HCT116 (cell line): ENCODE results near the gene BAIAP2. TPM values are rescaled to one million over a fixed set of nuclear protein-coding genes. Genes with fewer than 3 reads are reported as not detected.

Experiments
- ATAC-seq: fragments of 200-7000 bp; cut with Tn5 transposase; 2 replicates; pipeline ENCODE4 v1.9.1; 2020; ENCODE audit warnings: mild to moderate bottlenecking, moderate library complexity
- BruUV-seq: library from RNA; stranded (reverse); fragments of 400-500 nt; replicated peaks from 2 replicates; lab custom pipeline; 2021; lab: Mats Ljungman, UMichigan
- CTCF ChIA-PET: fragments of 300-600 bp; sonication (Branson Sonifier 250); formaldehyde crosslinking; loops from one replicate; lab custom pipeline; 2021; ENCODE audit warnings: antibody characterized with exemption; lab: Charles Lee
- POLR2A ChIA-PET: fragments of 300-600, 350-600 bp; sonication (Branson Sonifier 250); formaldehyde crosslinking; loops from one replicate; lab custom pipeline; 2021; ENCODE audit warnings: antibody characterized with exemption; lab: Charles Lee
- RAD21 ChIA-PET, 2 experiments: fragments of 300-600 bp; sonication (Branson Sonifier 250); formaldehyde crosslinking; loops; one replicate each; lab custom pipeline; 2023; ENCODE audit warnings: low total read pairs in 2 of 2; ENCODE audit not compliant: uncharacterized antibody in 2 of 2, unreplicated experiment in 2 of 2, low non-redundant PET in 1 of 2; lab: Charles Lee
- DNase-seq: peaks from one replicate; pipeline ENCODE4 v3.0.0-alpha.2; 2010; ENCODE audit warnings: low read depth, low spot score
- H2AFZ ChIP-seq: fragments of 200-600 bp; shearing (Covaris generic), sonication (generic); 2 replicates; pipeline ENCODE4 v1.6.1; 2017; ENCODE audit warnings: low read depth, mixed run types, mixed read lengths, antibody characterized with exemption, low read length; ENCODE audit not compliant: poor library complexity, severe bottlenecking
- H3K27ac ChIP-seq: 2 replicates; pipeline ENCODE4 v1.5.1; 2012; ENCODE audit warnings: low read depth, low read length
- H3K27me3 ChIP-seq: fragments of 200-600 bp; sonication (generic); 2 replicates; pipeline ENCODE4 v1.6.1; 2016; ENCODE audit warnings: mixed run types, low read length, mixed read lengths; ENCODE audit not compliant: insufficient read depth
- H3K36me3 ChIP-seq, 2 experiments: fragments of 200-500 bp in 1 of 2; fragments of 200-600 bp in 1 of 2; sonication (Bioruptor generic) in 1 of 2; sonication (generic) in 1 of 2; 2 replicates each; pipeline versions ENCODE4 v1.5.1 to v1.6.1; 2014 to 2016; ENCODE audit warnings: low read length in 2 of 2, inconsistent platforms in 1 of 2, mixed read lengths in 1 of 2, mixed run types in 1 of 2; ENCODE audit not compliant: insufficient read depth in 2 of 2, control insufficient read depth in 1 of 2
- H3K4me1 ChIP-seq, 2 experiments: fragments of 200-600 bp in 1 of 2; sonication (generic) in 1 of 2; 2 replicates each; pipeline versions ENCODE4 v1.5.1 to v1.6.1; 2012 to 2017; ENCODE audit warnings: low read length in 2 of 2, inconsistent platforms in 1 of 2, mild to moderate bottlenecking in 1 of 2, mixed read lengths in 1 of 2, mixed run types in 1 of 2, moderate library complexity in 1 of 2; ENCODE audit not compliant: insufficient read depth in 2 of 2, control insufficient read depth in 1 of 2
- H3K4me2 ChIP-seq: fragments of 200-600 bp; sonication (generic); 2 replicates; pipeline ENCODE4 v1.6.1; 2017; ENCODE audit warnings: mixed run types, low read length, mixed read lengths
- H3K4me3 ChIP-seq, 2 experiments: fragments of 200-600 bp in 1 of 2; sonication (generic) in 1 of 2; replicated peaks in 1 of 2; 2 replicates each; pipeline ENCODE4 v1.5.1; 2011 to 2016; ENCODE audit warnings: low read length in 2 of 2, control low read depth in 1 of 2, low read depth in 1 of 2, mild to moderate bottlenecking in 1 of 2, mixed read lengths in 1 of 2, mixed run types in 1 of 2
- H3K79me2 ChIP-seq: fragments of 200-600 bp; sonication (generic); 2 replicates; pipeline ENCODE4 v1.6.1; 2017; ENCODE audit warnings: mild to moderate bottlenecking, mixed run types, low read length, moderate library complexity, mixed read lengths; ENCODE audit not compliant: insufficient read depth
- H3K9ac ChIP-seq: fragments of 200-600 bp; sonication (generic); 2 replicates; pipeline ENCODE4 v1.6.1; 2016; ENCODE audit warnings: low read length, mixed read lengths
- H3K9me2 ChIP-seq: fragments of 200-600 bp; sonication (generic), shearing (Covaris generic); 2 replicates; pipeline ENCODE4 v1.6.1; 2017; ENCODE audit warnings: mixed run types, mild to moderate bottlenecking, moderate library complexity; ENCODE audit not compliant: insufficient read depth
- H3K9me3 ChIP-seq, 2 experiments: fragments of 200-500 bp in 1 of 2; fragments of 200-600 bp in 1 of 2; sonication (Bioruptor generic) in 1 of 2; sonication (generic) in 1 of 2; 2 replicates each; pipeline ENCODE4 v1.6.1; 2014 to 2017; ENCODE audit warnings: low read length in 2 of 2, mixed read lengths in 2 of 2, inconsistent platforms in 1 of 2, low read depth in 1 of 2, mild to moderate bottlenecking in 1 of 2, mixed run types in 1 of 2, moderate library complexity in 1 of 2; ENCODE audit not compliant: control insufficient read depth in 1 of 2, insufficient read depth in 1 of 2
- H4K20me1 ChIP-seq: fragments of 200-600 bp; sonication (generic), shearing (Covaris generic); 2 replicates; pipeline ENCODE4 v1.6.1; 2017; ENCODE audit warnings: mixed run types, mild to moderate bottlenecking, moderate library complexity; ENCODE audit not compliant: insufficient read depth
- CEBPB ChIP-seq: IDR thresholded peaks from 2 replicates; pipeline ENCODE4 v1.6.1; 2012; ENCODE audit warnings: low read depth
- EZH2phosphoT487 ChIP-seq: fragments of 200-600 bp; IDR thresholded peaks from 2 replicates; pipeline ENCODE4 v1.6.1; 2018; ENCODE audit warnings: antibody characterized with exemption, borderline replicate concordance
- FOSL1 ChIP-seq: IDR thresholded peaks from 2 replicates; pipeline ENCODE4 v1.6.1; 2012; ENCODE audit warnings: low read depth
- POLR2AphosphoS5 ChIP-seq: IDR thresholded peaks from 2 replicates; pipeline ENCODE4 v1.6.1; 2011; ENCODE audit warnings: mild to moderate bottlenecking, low read depth, low read length, moderate library complexity
- SP1 ChIP-seq: IDR thresholded peaks from 2 replicates; pipeline ENCODE4 v1.6.1; 2012; ENCODE audit warnings: low read depth
- SRF ChIP-seq: IDR thresholded peaks from 2 replicates; pipeline ENCODE4 v1.6.1; 2012; ENCODE audit warnings: low read depth
- ZBTB33 ChIP-seq: IDR thresholded peaks from 2 replicates; pipeline ENCODE4 v1.6.1; 2011; ENCODE audit warnings: mild to moderate bottlenecking, low read length, moderate library complexity; ENCODE audit not compliant: insufficient replicate concordance; ENCODE audit errors: extremely low read depth
- intact Hi-C: fragments of 100-400 bp; cut with micrococcal nuclease; formaldehyde crosslinking; loops from 2 replicates; pipeline ENCODE4 v1.10.0; 2022
- total RNA-seq: library from RNA; stranded (reverse); gene quantifications from one replicate; pipeline ENCODE4 v1.2.1, GENCODE V29; 2021; ENCODE audit not compliant: unreplicated experiment
- TF ChIP-seq, protein P1 (sequence below): IDR thresholded peaks from 2 replicates; pipeline ENCODE4 v1.6.1; 2012
- TF ChIP-seq, protein P2 (sequence below): IDR thresholded peaks from 2 replicates; pipeline ENCODE4 v1.6.1; 2012

BAIAP2 gene
- total RNA-seq, 1 experiment from 2014 or later = 105 TPM

DNA sequence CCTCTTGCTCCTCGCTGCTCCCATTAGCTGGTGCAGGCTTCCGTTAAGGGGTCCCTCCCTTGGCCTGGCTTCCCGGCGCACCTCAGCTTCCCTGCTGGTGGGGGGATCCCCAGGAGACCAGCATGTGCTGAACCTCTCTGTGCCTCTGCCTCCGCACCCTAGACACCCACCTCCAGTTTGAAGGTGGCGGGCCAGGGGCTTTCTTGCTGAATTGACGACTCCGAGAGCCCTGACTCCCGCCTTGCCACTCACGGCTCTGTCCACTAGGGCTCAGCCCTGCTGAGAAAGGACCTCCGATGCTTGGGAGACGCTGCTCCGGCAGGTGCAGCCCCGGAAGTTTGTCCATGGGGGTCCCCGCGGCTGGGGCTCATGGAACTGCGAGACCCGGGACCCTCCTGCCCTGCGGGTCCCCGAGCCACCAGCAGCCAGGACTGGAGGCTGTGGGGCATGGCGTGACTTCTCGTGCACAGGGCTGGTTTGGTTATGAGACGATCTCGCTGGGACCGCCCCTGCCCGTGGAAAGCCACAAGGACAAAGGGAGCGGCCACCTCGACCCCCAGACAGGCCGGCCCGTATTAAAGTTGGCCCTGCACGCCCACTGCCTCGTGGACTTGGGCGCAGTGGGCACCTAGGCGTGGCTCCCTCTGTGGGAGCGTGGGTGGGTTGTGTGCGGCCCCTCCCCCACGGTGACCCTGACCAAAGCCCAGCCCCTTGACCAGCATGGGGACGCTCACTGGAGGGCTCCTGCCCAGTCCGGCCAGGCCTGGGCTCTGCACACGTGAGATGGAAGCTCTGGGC lies 35.2 kb upstream of the BAIAP2 start:
- Histone ChIP-seq H3K36me3 (peaks cover 24 to 36% of the 10 kb centered on the region in 2 experiments; a peak in 3 of 4 replicates), H3K27me3 (peaks cover 10% of the 10 kb centered on the region), H3K4me1 (peaks cover 8 to 16% of the 10 kb centered on the region in 2 experiments), H3K9ac (no peak overlapping the region), H2AFZ (no peak overlapping the region), H3K9me3 (no peaks in the 10 kb centered on the region), H3K4me2 (no peak overlapping the region), H3K79me2 (no peaks in the 10 kb centered on the region), H4K20me1 (no peaks in the 10 kb centered on the region), H3K9me2 (no peaks in the 10 kb centered on the region), H3K27ac (no peak overlapping the region), H3K4me3 (no peak overlapping the region)
- POLR2A ChIA-PET = no interaction called here
- no TSS peak for BruUV-seq
- TF ChIP-seq SP1 (no peak), ZBTB33 (no peak), FOSL1 (no peak), CEBPB (no peak), SRF (no peak), POLR2AphosphoS5 (no peak), EZH2phosphoT487 (no peak)
- TF ChIP-seq, protein P1, sequence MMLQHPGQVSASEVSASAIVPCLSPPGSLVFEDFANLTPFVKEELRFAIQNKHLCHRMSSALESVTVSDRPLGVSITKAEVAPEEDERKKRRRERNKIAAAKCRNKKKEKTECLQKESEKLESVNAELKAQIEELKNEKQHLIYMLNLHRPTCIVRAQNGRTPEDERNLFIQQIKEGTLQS = no peak
- TF ChIP-seq, protein P2, sequence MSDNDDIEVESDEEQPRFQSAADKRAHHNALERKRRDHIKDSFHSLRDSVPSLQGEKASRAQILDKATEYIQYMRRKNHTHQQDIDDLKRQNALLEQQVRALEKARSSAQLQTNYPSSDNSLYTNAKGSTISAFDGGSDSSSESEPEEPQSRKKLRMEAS = no peak
- RAD21 ChIA-PET = no interaction called here
- DNase-seq (no peak), ATAC-seq (no peak)
- intact Hi-C loops = no loop called here
- CTCF ChIA-PET = no interaction called here
